HepG2 (cell line): ENCODE measurements around the gene PCSK6. TPM values are rescaled to one million over a fixed set of nuclear protein-coding genes. Genes with fewer than 3 reads are reported as not detected.

Experiments used
- ARID2 ChIP-seq: sonication (generic); formaldehyde crosslinking; IDR thresholded peaks from 2 replicates; pipeline ENCODE4 v1.8.1; 2022; ENCODE audit warnings: mild to moderate bottlenecking, missing genetic modification reagents, borderline replicate concordance
- ERF ChIP-seq: IDR thresholded peaks from 2 replicates; pipeline ENCODE4 v1.6.1; 2018; ENCODE audit warnings: missing biosample characterization, missing genetic modification reagents
- FOXK1 ChIP-seq: sonication (generic); formaldehyde crosslinking; IDR thresholded peaks from 2 replicates; pipeline ENCODE4 v1.4.0; 2020; ENCODE audit warnings: low read depth, missing genetic modification reagents, borderline replicate concordance
- FOXO4 ChIP-seq: sonication (generic); formaldehyde crosslinking; conservative IDR thresholded peaks from 2 replicates; pipeline ENCODE4 v1.8.1; 2023; ENCODE audit warnings: missing genetic modification reagents
- GATA4 ChIP-seq: sonication (generic); IDR thresholded peaks from 2 replicates; pipeline ENCODE4 v1.6.1; 2016; ENCODE audit warnings: antibody characterized with exemption, low read depth, borderline replicate concordance
- GZF1 ChIP-seq: sonication (generic); formaldehyde crosslinking; IDR thresholded peaks from 2 replicates; pipeline ENCODE4 v1.5.1; 2020; ENCODE audit warnings: mild to moderate bottlenecking, missing genetic modification reagents
- KDM6A ChIP-seq: IDR thresholded peaks from 2 replicates; pipeline ENCODE4 v1.6.1; 2016; ENCODE audit warnings: low read depth
- KLF13 ChIP-seq: sonication (generic); formaldehyde crosslinking; IDR thresholded peaks from 2 replicates; pipeline ENCODE4 v1.4.0; 2020; ENCODE audit warnings: mild to moderate bottlenecking, missing genetic modification reagents
- MTA3 ChIP-seq: sonication (generic); formaldehyde crosslinking; IDR thresholded peaks from 2 replicates; pipeline ENCODE4 v1.4.0; 2020; ENCODE audit warnings: missing genetic modification reagents
- PITX1 ChIP-seq: sonication (generic); formaldehyde crosslinking; IDR thresholded peaks from 2 replicates; pipeline ENCODE4 v1.5.1; 2020; ENCODE audit warnings: mild to moderate bottlenecking, missing genetic modification reagents
- REPIN1 ChIP-seq: sonication (generic); formaldehyde crosslinking; IDR thresholded peaks from 2 replicates; pipeline ENCODE4 v1.8.0; 2022; ENCODE audit warnings: missing genetic modification reagents, low read depth, mild to moderate bottlenecking, borderline replicate concordance
- SP1 ChIP-seq, 2 experiments: fragments of 450-650 bp in 1 of 2; sonication (generic) in 1 of 2; formaldehyde crosslinking in 1 of 2; IDR thresholded peaks; 2 replicates each; pipeline versions ENCODE4 v1.4.0 to v1.6.1; 2016 to 2020; ENCODE audit warnings: missing genetic modification reagents in 1 of 2
- ZBTB2 ChIP-seq: sonication (generic); formaldehyde crosslinking; IDR thresholded peaks from 2 replicates; pipeline ENCODE4 v1.8.0; 2022; ENCODE audit warnings: low read depth, missing genetic modification reagents
- ZFAT ChIP-seq: sonication (generic); formaldehyde crosslinking; conservative IDR thresholded peaks from 2 replicates; pipeline ENCODE4 v1.8.1; 2023; ENCODE audit warnings: missing genetic modification reagents, inconsistent platforms
- ZFP90 ChIP-seq: sonication (generic); formaldehyde crosslinking; IDR thresholded peaks from 2 replicates; pipeline ENCODE4 v1.8.0; 2022; ENCODE audit warnings: missing genetic modification reagents, mild to moderate bottlenecking, inconsistent platforms, borderline replicate concordance
- ZNF343 ChIP-seq: sonication (generic); formaldehyde crosslinking; IDR thresholded peaks from 2 replicates; pipeline ENCODE4 v1.4.0; 2020; ENCODE audit warnings: mild to moderate bottlenecking, missing genetic modification reagents
- ZNF496 ChIP-seq: sonication (generic); formaldehyde crosslinking; IDR thresholded peaks from 2 replicates; pipeline ENCODE4 v1.8.1; 2023; ENCODE audit warnings: mild to moderate bottlenecking, moderate library complexity, missing genetic modification reagents; ENCODE audit not compliant: insufficient replicate concordance
- ZNF543 ChIP-seq: sonication (generic); formaldehyde crosslinking; IDR thresholded peaks from 2 replicates; pipeline ENCODE4 v1.4.0; 2020; ENCODE audit warnings: mild to moderate bottlenecking, missing genetic modification reagents
- ZNF557 ChIP-seq: sonication (generic); formaldehyde crosslinking; IDR thresholded peaks from 2 replicates; pipeline ENCODE4 v1.4.0; 2020; ENCODE audit warnings: missing genetic modification reagents
- ZNF564 ChIP-seq: sonication (generic); formaldehyde crosslinking; IDR thresholded peaks from 2 replicates; pipeline ENCODE4 v1.8.1; 2023; ENCODE audit warnings: mild to moderate bottlenecking, missing genetic modification reagents
- ZNF670 ChIP-seq: sonication (generic); formaldehyde crosslinking; IDR thresholded peaks from 2 replicates; pipeline ENCODE4 v1.8.0; 2022; ENCODE audit warnings: mild to moderate bottlenecking, missing genetic modification reagents, borderline replicate concordance
- ZNF839 ChIP-seq: sonication (generic); formaldehyde crosslinking; IDR thresholded peaks from 2 replicates; pipeline ENCODE4 v1.4.0; 2020; ENCODE audit warnings: missing genetic modification reagents, mild to moderate bottlenecking, borderline replicate concordance
- ZSCAN29 ChIP-seq: sonication (generic); formaldehyde crosslinking; conservative IDR thresholded peaks from 2 replicates; pipeline ENCODE4 v1.4.0; 2020; ENCODE audit warnings: mild to moderate bottlenecking, missing genetic modification reagents
- polyA plus RNA-seq, 8 experiments: library from polyadenylated mRNA; depleted of rRNA in 3 of 8; stranded (reverse) in 7 of 8; unstranded in 1 of 8; fragments of >200 nt; fragmentation: Illumina TruSeq in 4 of 8; extraction: Trizol in 4 of 8; gene quantifications; 2 replicates each; pipeline versions ENCODE4 v1.2.1 to v1.2.3, GENCODE V29; 2011 to 2016; ENCODE audit warnings: low read depth in 4 of 8, missing spikeins in 1 of 8, mixed read lengths in 1 of 8; ENCODE audit not compliant: insufficient read depth in 1 of 8
- total RNA-seq, 5 experiments: library from RNA; depleted of rRNA; stranded (reverse); fragments of >200 nt; fragmentation: Illumina TruSeq; extraction: Trizol; gene quantifications; 2 replicates each; pipeline ENCODE4 v1.2.3, GENCODE V29; 2016; ENCODE audit warnings: low read depth in 1 of 5
- TF ChIP-seq, protein P1 (sequence below): sonication (generic); formaldehyde crosslinking; IDR thresholded peaks from 2 replicates; pipeline ENCODE4 v1.5.1; 2020; ENCODE audit warnings: mild to moderate bottlenecking, missing genetic modification reagents, moderate library complexity
- TF ChIP-seq, protein P2 (sequence below): sonication (generic); formaldehyde crosslinking; IDR thresholded peaks from 2 replicates; pipeline ENCODE4 v1.4.0; 2020; ENCODE audit warnings: missing genetic modification reagents, mild to moderate bottlenecking, borderline replicate concordance

PCSK6 gene
- total and polyA plus RNA-seq, 2 of the 13 experiments (the other 11 are each of a cell fraction or from before 2014, with no cell fraction given) = 56.5 to 155 TPM

GRCh38 chr15:101437618-101438481 lies 51.7 kb downstream of the PCSK6 start (continued):
- TF ChIP-seq SP1 (IDR thresholded peaks at IDR 0.05) = no peak
- no peak for TF ChIP-seq SP1 (CRISPR knock-in tag; IDR thresholded peaks at IDR 0.05)
- peak; percentile 13; the same call in 1 of the 2 replicates for TF ChIP-seq REPIN1 (CRISPR knock-in tag)
- TF ChIP-seq FOXK1 (CRISPR knock-in tag) = no peak
- no peak for TF ChIP-seq ZFAT
- TF ChIP-seq GATA4 = no peak
- TF ChIP-seq ZSCAN29 (CRISPR knock-in tag) = no peak
- no peak for TF ChIP-seq ERF
- no peak for TF ChIP-seq ZNF839 (CRISPR knock-in tag)
- TF ChIP-seq ZNF496 (CRISPR knock-in tag) = no peak
- TF ChIP-seq ZFP90 (CRISPR knock-in tag) = 0 out of 2 replicates have a peak, but pooled peaks have one; percentile 48
- TF ChIP-seq MTA3 (CRISPR knock-in tag) = no peak
- no peak for TF ChIP-seq FOXO4 (CRISPR knock-in tag)
- TF ChIP-seq, protein P1, sequence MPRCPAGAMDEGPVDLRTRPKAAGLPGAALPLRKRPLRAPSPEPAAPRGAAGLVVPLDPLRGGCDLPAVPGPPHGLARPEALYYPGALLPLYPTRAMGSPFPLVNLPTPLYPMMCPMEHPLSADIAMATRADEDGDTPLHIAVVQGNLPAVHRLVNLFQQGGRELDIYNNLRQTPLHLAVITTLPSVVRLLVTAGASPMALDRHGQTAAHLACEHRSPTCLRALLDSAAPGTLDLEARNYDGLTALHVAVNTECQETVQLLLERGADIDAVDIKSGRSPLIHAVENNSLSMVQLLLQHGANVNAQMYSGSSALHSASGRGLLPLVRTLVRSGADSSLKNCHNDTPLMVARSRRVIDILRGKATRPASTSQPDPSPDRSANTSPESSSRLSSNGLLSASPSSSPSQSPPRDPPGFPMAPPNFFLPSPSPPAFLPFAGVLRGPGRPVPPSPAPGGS (CRISPR knock-in tag) = 0 out of 2 replicates have a peak, but pooled peaks have one; percentile 11
- TF ChIP-seq KLF13 (CRISPR knock-in tag) = no peak
- TF ChIP-seq ARID2 = no peak
- no peak for TF ChIP-seq ZNF670 (CRISPR knock-in tag)
- 0 out of 2 replicates have a peak, but pooled peaks have one; percentile 19 for TF ChIP-seq GZF1 (CRISPR knock-in tag)
- no peak for TF ChIP-seq ZNF564
- TF ChIP-seq, protein P2, sequence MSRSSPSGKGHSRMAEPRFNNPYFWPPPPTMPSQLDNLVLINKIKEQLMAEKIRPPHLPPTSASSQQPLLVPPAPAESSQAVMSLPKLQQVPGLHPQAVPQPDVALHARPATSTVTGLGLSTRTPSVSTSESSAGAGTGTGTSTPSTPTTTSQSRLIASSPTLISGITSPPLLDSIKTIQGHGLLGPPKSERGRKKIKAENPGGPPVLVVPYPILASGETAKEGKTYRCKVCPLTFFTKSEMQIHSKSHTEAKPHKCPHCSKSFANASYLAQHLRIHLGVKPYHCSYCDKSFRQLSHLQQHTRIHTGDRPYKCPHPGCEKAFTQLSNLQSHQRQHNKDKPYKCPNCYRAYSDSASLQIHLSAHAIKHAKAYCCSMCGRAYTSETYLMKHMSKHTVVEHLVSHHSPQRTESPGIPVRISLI (CRISPR knock-in tag) = no peak
- TF ChIP-seq PITX1 (CRISPR knock-in tag) = no peak
- no peak for TF ChIP-seq ZNF343 (CRISPR knock-in tag)
- no peak for TF ChIP-seq ZBTB2 (CRISPR knock-in tag)
- TF ChIP-seq ZNF543 (CRISPR knock-in tag) = no peak
- TF ChIP-seq ZNF557 (CRISPR knock-in tag) = no peak
- no peak for TF ChIP-seq KDM6A (CRISPR knock-in tag)
